HEK293 (cell line): Measurements from ENCODE around the gene APBB2.

ENCODE experiments used
- CTCF ChIP-seq: fragments of 450-650 bp; formaldehyde crosslinking; IDR thresholded peaks from 2 replicates; pipeline ENCODE4 v1.5.1; 2016; ENCODE audit warnings: missing biosample characterization, missing genetic modification characterization
- ELK4 ChIP-seq: IDR thresholded peaks from 2 replicates; pipeline ENCODE4 v1.6.1; 2011; ENCODE audit warnings: mild to moderate bottlenecking, low read depth, low read length, borderline replicate concordance
- ZBTB11 ChIP-seq: fragments of 450-650 bp; formaldehyde crosslinking; conservative IDR thresholded peaks from 2 replicates; pipeline ENCODE4 v1.5.1; 2016; ENCODE audit warnings: low read depth, missing biosample characterization, missing genetic modification characterization
- ZBTB49 ChIP-seq: fragments of 450-650 bp; formaldehyde crosslinking; IDR thresholded peaks from 2 replicates; pipeline ENCODE4 v1.5.1; 2016; ENCODE audit warnings: missing biosample characterization, missing genetic modification characterization, low read depth
- ZNF24 ChIP-seq: fragments of 450-650 bp; formaldehyde crosslinking; IDR thresholded peaks from 2 replicates; pipeline ENCODE4 v1.5.1; 2016; ENCODE audit warnings: missing biosample characterization, missing genetic modification characterization
- ZNF350 ChIP-seq: fragments of 450-650 bp; formaldehyde crosslinking; IDR thresholded peaks from 2 replicates; pipeline ENCODE4 v1.5.0; 2017; ENCODE audit warnings: missing biosample characterization, mild to moderate bottlenecking, missing genetic modification characterization
- ZNF416 ChIP-seq: fragments of 450-650 bp; formaldehyde crosslinking; IDR thresholded peaks from 2 replicates; pipeline ENCODE4 v1.5.1; 2016; ENCODE audit warnings: missing biosample characterization, missing genetic modification characterization
- ZNF513 ChIP-seq: fragments of 450-650 bp; IDR thresholded peaks from 2 replicates; pipeline ENCODE4 v1.5.1; 2018; ENCODE audit warnings: missing biosample characterization, missing genetic modification characterization
- ZNF530 ChIP-seq: fragments of 450-650 bp; formaldehyde crosslinking; IDR thresholded peaks from 2 replicates; pipeline ENCODE4 v1.5.1; 2016; ENCODE audit warnings: low read depth, missing biosample characterization, missing genetic modification characterization
- ZNF707 ChIP-seq: fragments of 450-650 bp; formaldehyde crosslinking; IDR thresholded peaks from 2 replicates; pipeline ENCODE4 v1.5.1; 2016; ENCODE audit warnings: missing biosample characterization, missing genetic modification characterization
- ZNF777 ChIP-seq: fragments of 450-650 bp; formaldehyde crosslinking; IDR thresholded peaks from 2 replicates; pipeline ENCODE4 v1.5.1; 2017; ENCODE audit warnings: missing biosample characterization, missing genetic modification characterization, borderline replicate concordance
- ZNF843 ChIP-seq: fragments of 450-650 bp; formaldehyde crosslinking; IDR thresholded peaks from 2 replicates; pipeline ENCODE4 v1.5.1; 2016; ENCODE audit warnings: missing biosample characterization, missing genetic modification characterization

GRCh38 chr4:40820101-40820500, 394.2 kb downstream of the APBB2 start:
- no peak for TF ChIP-seq ELK4
- no peak for TF ChIP-seq ZNF707 (tag by site-specific recombination)
- no peak for TF ChIP-seq ZNF24 (tag by site-specific recombination)
- no peak for TF ChIP-seq ZNF350 (tag by site-specific recombination)
- no peak for TF ChIP-seq ZNF843 (tag by site-specific recombination)
- TF ChIP-seq ZBTB11 (tag by site-specific recombination): no peak
- no peak for TF ChIP-seq ZNF513 (tag by site-specific recombination)
- no peak for TF ChIP-seq CTCF (tag by site-specific recombination)
- TF ChIP-seq ZBTB49 (tag by site-specific recombination): no peak
- TF ChIP-seq ZNF777 (tag by site-specific recombination): no peak
- no peak for TF ChIP-seq ZNF416 (tag by site-specific recombination)
- no peak for TF ChIP-seq ZNF530
